Gastroesophageal sphincter (tissue), 3 donors: Measurements from ENCODE around the gene ASB10.

ENCODE experiments used
- CTCF ChIP-seq, 4 experiments: fragments of 200-600 bp in 2 of 4; fragments of 450-650 bp in 2 of 4; sonication (generic) in 1 of 4; IDR thresholded peaks; one replicate each; pipeline ENCODE4 v1.5.1; 2017 to 2019; ENCODE audit warnings: antibody characterized with exemption in 4 of 4, mild to moderate bottlenecking in 2 of 4, moderate library complexity in 2 of 4
- POLR2A ChIP-seq, 2 donors: fragments of 450-650 bp; IDR thresholded peaks; one replicate each; pipeline ENCODE4 v1.6.1; 2017; ENCODE audit warnings: antibody characterized with exemption in 2 of 2, mild to moderate bottlenecking in 2 of 2, moderate library complexity in 1 of 2
- POLR2AphosphoS5 ChIP-seq: sonication (generic); formaldehyde crosslinking; IDR thresholded peaks from one replicate; pipeline ENCODE4 v1.6.1; 2017; ENCODE audit warnings: antibody characterized with exemption

- TF ChIP-seq CTCF (IDR thresholded peaks at IDR 0.05) = no peak
- TF ChIP-seq POLR2A (IDR thresholded peaks at IDR 0.05) = no peak
- no peak for TF ChIP-seq POLR2AphosphoS5
Measured at GRCh38 chr7:151139071-151139790, 47.8 kb downstream of the ASB10 start.
